GM18868 (cell line): ENCODE measurements around the gene DBNL.

Experiments
- ATAC-seq: cut with Tn5 transposase; IDR thresholded peaks from one replicate; pipeline ENCODE4 v1.9.1; 2021; ENCODE audit warnings: mild to moderate bottlenecking, moderate library complexity; ENCODE audit not compliant: unreplicated experiment

DBNL gene

GRCh38 chr7:44097064-44097932, 52.8 kb downstream of the DBNL start:
- peak; percentile 68 for ATAC-seq

- ATAC-seq: no peak
Observed at GRCh38 chr7:44098092-44099068, 53.9 kb downstream of the DBNL start.

GRCh38 chr7:44099669-44100068, 55.2 kb downstream of the DBNL start:
- ATAC-seq: no peak

GRCh38 chr7:44100458-44101302, 56.2 kb downstream of the DBNL start:
- no peak for ATAC-seq

GRCh38 chr7:44101303-44101965, 56.9 kb downstream of the DBNL start:
- no peak for ATAC-seq

- ATAC-seq: no peak
Observed at GRCh38 chr7:44101966-44102845, 57.7 kb downstream of the DBNL start.

- no peak for ATAC-seq
Observed at GRCh38 chr7:44102846-44103565, 58.5 kb downstream of the DBNL start.

GRCh38 chr7:44103566-44103922, 59.0 kb downstream of the DBNL start:
- ATAC-seq: no peak

- no peak for ATAC-seq
Observed at GRCh38 chr7:44103923-44104859, 59.7 kb downstream of the DBNL start, which contains the start of gene AEBP1. Gene AEBP1, plus strand, starts transcription at chr7:44104345. Its CDS starts 321 bp downstream, at chr7:44104666.

- no peak for ATAC-seq
Observed at GRCh38 chr7:44104860-44105771, 60.6 kb downstream of the DBNL start.

GRCh38 chr7:44105832-44106231, 61.3 kb downstream of the DBNL start:
- no peak for ATAC-seq

GRCh38 chr7:44106311-44107065, 62.0 kb downstream of the DBNL start:
- no peak for ATAC-seq

- no peak for ATAC-seq
Observed at GRCh38 chr7:44107116-44107960, 62.8 kb downstream of the DBNL start.

- ATAC-seq: no peak
Observed at GRCh38 chr7:44107961-44108767, 63.7 kb downstream of the DBNL start.
